Activated CD4-positive, alpha-beta T cell treated with anti-CD3 and anti-CD28 coated beads, Interleukin-2, Interleukin-4, amounts not matched to agents 100 ng/mL and 50 ng/mL, durations not matched to agents 16 hours and 8 hours (primary cell): ENCODE measurements around the gene CTBP2.

ENCODE experiments used
- DNase-seq: peaks from one replicate; pipeline ENCODE4 v3.0.0-alpha.2; 2020; ENCODE audit warnings: low spot score

CTBP2 gene

DNA sequence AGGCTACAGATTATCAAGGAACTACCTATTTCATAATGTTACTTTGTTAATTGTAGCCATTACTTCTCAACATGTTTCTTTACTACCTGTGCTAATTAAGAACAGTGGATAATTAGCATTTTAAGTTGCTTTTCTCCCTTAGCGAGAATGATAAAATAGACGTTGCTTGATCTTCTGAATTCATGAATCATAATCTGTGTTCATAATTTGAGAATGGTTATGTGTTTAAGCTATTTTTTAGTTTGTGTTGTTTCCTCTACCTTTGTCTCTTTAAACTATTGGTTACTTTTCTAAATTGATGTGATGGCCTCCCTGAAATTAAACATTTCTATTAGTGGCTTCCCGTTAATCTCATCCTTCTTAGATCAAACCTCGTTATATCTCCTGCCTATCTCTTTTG is 218.5 kb downstream of the CTBP2 start, which contains the start of gene ZRANB1:
Gene ZRANB1 (plus strand): TSS at position 301 of the 400 bp plus-strand sequence. CDS start 371 bp downstream, outside the sequence.
- no peak for DNase-seq

DNA sequence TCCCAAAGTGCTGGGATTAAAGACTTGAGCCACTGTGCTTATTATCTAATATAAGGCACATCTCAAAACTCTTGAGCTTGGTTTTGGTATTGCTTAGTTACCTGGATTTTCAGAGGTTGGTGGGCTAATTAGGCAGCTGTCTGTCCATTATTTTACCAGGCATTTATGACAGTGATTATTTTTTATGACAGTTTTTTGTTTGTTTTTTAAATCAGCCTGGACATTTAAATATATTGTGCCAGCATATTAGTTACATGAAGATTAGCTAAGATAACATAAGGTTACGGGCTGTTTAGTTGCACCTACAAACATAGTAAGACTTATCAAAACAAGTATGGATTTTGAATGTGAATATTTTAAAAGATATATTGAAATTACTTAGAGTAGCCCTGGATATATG is 221.1 kb downstream of the CTBP2 start:
- DNase-seq = no peak

DNA sequence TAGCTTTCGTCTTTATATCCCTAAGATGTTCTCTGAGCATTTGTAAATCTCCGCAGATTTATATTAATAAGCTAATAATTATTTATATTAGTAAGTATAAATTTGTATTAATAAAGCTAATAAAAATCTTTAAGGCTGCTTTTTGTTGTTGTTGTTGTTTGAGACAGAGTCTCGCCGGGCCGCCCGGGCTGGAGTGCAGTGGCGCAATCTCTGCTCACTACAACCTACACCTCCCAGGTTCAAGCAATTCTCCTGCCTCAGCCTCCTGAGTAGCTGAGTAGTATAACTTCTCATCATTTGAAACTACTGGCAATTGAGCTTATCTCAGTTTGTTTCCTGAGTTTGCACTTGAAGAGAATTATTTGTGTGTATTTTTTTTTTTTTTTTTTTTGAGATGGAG is 223.6 kb downstream of the CTBP2 start:
- DNase-seq = no peak

DNA sequence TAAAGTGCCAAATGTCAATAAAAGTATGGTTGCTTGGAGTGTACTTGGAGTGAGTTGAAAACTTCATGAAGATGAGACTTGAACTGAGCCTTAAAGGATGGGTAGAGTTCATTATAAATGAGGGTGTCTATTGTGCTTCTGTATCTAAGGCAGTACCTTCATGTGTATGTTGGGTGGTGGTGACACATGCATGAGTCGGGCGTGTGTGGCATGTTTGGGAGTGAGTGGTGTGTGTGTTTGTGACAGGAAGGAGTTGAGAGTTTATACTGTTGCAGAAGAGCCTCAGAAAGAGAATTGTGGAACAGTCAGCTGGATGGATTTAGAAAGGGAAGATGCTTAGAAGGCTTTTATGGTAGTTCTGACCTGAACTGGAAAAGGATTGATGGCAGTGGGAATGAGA is 224.4 kb downstream of the CTBP2 start:
- no peak for DNase-seq
